NK-92 treated with Interleukin-12 subunit alpha and Interleukin-12 subunit beta, amount 100 ng/mL, for 24 hours (cell line): ENCODE data around the gene MST1.
A peak's percentile ranks its signal among the peaks of the same experiment; 100 is the strongest.

Experiments used
- DNase-seq: peaks from one replicate; lab custom pipeline; 2025; lab: John Stamatoyannopoulos, UW

MST1 gene

GRCh38 chr3:49717959-49718857, 28.9 kb upstream of the MST1 start:
- DNase-seq = no peak

GRCh38 chr3:49717211-49717958, 28.1 kb upstream of the MST1 start:
- no peak for DNase-seq

DNA sequence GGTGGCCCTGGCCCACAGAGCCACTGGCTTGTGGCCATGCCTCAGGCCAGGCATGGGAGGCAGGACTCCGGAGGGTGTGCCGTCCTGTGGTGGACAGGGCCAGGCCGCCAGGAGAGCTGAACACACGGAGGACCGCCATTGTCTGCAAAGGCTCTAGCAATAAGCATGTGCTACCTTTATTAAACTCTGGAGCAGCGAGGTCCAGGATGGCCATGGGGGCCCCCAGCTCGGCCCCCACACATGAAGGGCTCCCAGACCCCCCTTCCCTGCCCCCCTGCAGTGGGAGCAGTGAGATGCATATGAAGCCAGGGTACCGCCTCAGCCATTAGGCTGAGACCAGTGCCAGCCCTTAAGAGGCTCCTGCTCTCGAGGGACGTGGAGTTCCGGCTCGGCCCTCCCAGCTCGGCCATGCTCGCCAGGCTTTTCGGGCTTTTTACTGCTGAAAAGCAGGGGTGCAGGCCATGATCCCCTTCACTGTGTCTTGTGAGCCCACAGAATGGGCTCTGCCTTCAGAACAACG, 27.5 kb upstream of the MST1 start:
- DNase-seq = no peak

- DNase-seq = no peak
Observed at GRCh38 chr3:49716169-49716568, 26.9 kb upstream of the MST1 start.

GRCh38 chr3:49715611-49716121, 26.4 kb upstream of the MST1 start:
- no peak for DNase-seq

DNA sequence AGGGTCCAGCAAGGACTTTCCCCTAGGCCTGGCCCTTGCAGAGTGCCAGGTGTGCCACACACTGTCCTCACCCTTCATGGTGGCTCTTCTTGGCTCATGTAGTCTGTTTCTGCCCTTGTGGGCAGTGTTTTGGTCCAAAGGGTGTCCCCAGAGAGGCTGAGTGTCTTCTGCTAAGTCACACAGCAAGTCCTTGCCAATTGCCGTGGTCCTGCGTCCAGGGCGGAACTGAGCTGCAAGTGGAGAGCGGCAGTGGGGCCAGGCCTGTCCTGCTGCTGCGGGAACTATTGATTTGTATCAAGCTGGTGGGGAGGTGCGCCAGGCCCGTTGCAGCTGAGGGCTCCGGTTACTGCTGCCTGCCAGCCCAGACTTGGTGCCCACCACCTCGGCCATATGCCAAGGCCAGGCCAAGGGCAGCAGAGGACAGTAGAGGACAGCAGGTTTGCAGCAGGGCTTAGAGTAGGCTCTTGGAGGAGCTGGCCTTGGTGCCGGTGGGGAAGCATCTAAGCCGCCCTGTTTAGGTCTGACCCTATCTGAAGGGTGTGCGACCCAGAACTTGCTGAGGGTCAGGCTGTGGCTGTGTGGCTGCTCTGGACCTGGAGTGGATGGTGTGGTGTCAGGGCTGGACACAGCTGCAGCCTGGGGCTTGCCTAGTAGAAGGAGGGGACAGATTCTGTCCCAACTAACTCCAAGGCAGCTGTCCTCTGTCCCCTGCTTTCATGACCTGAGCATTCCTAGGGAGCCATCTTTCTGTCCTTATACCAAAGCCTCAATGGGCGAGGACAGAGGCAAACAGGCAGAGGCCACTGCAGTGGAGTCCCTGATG, 25.7 kb upstream of the MST1 start:
- DNase-seq = no peak

- DNase-seq = no peak
Observed at GRCh38 chr3:49713336-49714105, 24.2 kb upstream of the MST1 start.

DNA sequence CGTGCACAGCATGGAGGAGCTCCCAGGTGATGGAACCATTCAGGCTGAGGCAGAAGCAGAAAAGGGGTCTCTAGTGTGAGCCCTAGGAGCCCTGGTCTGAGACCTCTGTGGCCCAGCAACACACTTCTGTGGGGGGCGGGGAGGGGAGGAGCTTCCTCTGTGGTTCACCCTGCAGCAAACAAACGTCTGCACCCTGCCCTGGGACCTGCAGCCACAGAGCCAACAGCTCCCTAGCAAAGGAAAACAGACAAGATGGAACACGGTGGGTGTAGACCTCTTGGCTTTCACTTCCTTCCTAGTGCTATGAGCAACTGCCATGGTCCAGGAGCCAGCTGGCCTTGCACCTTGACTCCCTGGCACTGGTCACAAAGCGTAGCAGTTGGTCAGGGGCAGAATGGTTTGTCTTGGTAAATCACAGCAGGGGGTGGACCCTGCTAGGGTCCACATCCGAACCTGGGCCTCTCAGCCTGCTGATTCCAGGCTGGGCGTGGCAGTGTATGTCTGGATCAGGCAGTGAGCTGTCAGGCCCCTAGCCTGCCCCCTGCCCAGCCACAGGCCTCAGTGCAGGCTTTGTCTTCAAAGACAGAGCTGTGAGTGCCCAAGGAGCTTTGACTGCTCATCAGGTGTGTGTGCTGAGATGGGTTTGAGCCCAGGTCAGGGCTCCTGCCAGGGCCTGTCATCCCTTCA, 23.5 kb upstream of the MST1 start:
- peak; percentile 23 for DNase-seq

DNA sequence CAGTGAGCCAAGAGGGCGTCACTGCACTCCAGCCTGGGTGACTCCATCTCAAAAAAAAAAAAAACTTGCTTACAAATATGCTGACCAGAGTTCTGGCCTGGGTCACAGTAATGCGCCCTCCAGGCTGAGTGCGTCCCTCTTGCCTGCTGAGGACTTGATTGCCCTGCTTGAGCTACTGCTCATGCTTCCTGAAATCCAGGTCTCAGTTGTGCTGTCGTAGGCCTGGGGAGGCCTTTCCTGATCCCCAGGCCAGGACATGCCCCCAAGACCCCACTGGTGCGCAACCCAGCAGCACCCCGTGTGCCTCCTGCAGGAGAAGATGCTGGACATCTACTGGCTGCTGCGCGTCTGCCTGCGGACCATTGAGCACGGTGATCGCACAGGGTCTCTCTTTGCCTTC, 22.9 kb upstream of the MST1 start:
- DNase-seq = no peak

GRCh38 chr3:49711489-49711888, 22.2 kb upstream of the MST1 start:
- DNase-seq = peak; percentile 42

DNA sequence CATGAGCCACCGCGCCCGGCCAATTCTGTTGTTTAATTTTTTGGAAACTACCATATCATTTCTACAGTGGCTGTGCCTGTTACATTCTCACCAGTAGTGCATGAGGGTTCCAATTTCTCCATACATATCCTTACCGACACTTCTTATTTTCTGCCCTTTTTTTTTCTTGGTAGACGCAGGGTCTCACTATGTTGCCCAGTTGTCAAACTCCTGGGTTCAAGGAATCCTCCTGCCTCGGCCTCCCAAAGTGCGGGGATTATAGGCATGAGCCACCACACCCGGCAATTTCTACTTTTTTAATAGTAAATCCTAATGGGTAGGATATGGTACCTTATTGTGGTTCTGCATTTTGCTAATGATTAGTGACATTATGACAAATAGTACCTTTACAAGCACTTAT, 20.6 kb upstream of the MST1 start:
- no peak for DNase-seq

DNA sequence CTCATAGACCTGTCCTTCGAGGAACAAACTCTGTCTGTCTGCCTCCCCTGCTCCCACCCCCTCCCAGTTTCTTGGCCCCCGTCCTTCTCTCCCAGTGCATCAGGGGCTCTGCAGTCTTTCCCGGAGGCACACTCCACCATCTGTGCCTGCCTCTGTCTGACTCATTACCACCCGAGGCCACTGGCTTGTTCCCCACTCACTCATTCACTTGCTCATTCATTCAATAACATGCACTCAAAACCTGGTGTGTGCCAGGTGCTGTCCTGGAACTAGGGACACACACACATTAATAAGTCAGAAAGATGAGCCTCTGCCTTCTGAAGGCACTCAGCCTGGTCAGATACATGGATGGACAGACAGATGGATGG, 17.8 kb upstream of the MST1 start:
- DNase-seq = no peak

GRCh38 chr3:49706456-49707112, 17.3 kb upstream of the MST1 start:
- no peak for DNase-seq

GRCh38 chr3:49705390-49705960, 16.2 kb upstream of the MST1 start:
- no peak for DNase-seq

DNA sequence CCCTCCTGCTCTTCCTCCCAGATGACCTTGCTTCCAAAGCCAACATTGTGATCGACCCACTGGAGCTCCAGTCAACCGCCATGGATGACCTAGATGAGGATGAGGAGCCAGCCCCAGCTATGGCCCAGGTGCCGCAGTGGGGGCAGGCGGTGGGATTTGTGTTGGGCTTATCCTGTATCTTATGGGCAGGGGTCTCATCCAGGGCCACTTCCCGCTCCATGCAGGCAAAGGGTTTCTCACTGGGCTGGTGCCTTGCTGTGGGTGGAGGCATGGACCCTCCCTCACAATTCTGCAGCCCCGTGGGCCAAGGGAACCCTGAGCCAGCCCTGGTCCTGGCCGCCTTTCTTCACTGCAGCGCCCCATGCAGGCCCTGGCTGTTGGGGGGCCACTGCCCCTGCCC, 15.4 kb upstream of the MST1 start:
- DNase-seq = no peak

GRCh38 chr3:49703956-49704355, 14.7 kb upstream of the MST1 start:
- DNase-seq = no peak

DNA sequence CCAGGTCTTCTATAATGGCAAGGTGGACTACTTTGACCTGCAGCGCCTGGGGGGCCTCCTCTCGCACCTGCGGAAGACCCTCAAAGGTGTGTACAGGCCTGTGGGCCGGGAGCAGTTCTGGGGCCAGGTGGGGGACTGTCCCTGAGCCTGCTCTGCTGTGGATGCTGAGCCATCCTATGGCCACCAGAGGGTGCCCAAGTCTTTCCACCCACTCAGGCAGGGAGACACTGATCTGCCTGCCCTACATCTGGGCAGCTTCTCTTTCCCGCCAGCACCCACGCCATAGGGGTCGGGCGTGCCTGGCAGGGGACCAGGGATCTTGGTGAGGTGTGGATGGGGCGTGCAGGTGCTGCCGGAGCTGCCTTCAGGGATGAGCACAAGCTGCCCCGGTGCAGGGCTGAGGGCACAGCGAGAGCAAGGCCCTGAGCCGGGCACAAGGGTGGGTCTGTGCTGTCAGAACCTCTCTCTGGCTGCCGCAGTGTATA, 14.2 kb upstream of the MST1 start:
- peak; percentile 9 for DNase-seq

DNA sequence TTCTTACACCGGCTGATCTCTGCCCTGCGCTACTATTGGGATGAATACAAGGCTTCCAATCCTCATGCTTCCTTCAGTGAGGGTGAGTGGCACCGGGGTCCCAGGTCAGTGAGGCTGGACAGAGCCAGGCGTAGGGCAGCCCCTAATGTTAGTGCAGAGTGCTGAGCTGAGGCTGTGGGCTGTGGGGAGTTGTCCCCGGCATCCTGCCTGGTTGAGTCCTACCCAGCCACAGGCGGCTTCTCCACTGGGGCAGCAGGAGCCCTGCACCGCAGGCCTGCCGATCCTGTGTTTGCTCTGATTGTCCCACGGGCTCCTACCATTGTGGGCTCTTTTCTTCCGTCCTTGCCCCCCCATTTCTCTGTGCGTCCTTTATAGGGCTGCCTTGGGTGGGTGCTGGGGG, 13.4 kb upstream of the MST1 start:
- DNase-seq = no peak

DNA sequence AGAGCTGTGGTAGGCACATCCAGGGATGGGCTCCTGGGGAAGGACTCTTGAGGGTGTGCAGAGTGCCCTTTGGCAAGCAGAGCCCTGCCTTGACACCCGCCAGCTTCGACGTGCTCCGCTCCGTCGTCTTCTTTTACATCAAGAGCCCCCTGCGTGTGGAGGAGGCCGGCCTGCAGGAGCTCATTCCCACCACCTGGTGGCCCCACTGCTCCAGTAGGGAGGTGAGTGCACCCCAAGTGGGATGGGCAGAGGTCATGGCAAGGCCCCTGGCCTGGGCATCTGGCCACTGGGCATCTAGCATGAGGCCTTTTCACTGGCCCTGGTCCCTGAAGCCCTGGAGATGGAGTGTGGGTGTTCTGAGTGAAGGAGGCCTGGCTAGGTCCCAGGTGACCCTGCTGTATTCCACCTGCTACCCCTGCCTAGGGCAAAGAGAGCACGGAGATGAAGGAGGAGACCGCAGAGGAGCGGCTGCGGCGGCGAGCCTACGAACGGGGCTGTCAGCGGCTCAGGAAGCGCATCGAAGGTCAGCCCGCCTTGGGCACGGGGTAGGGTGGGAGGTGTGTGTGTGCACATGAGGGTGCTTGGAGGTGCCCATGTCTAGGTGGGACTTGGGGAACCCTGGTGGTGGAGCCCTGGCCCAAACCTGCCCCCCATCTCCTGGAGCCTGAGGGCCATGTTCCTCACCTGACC, 12.3 kb upstream of the MST1 start:
- DNase-seq = no peak
